HepG2 (cell line): Measurements from ENCODE around the gene SH2D3A. TPM values are rescaled to one million over a fixed set of nuclear protein-coding genes. Genes with fewer than 3 reads are reported as not detected.

Experiments used
- CBX5 ChIP-seq: sonication (generic); formaldehyde crosslinking; IDR thresholded peaks from 2 replicates; pipeline ENCODE4 v1.4.0; 2020; ENCODE audit warnings: missing genetic modification reagents, borderline replicate concordance
- PCBP1 ChIP-seq: fragments of 200-400 bp; formaldehyde crosslinking; IDR thresholded peaks from 2 replicates; pipeline ENCODE4 v1.6.1; 2017; ENCODE audit warnings: mild to moderate bottlenecking, low read depth, low read length, borderline replicate concordance
- RARG ChIP-seq: sonication (generic); formaldehyde crosslinking; IDR thresholded peaks from 2 replicates; pipeline ENCODE4 v1.4.0; 2020; ENCODE audit warnings: low read depth, mild to moderate bottlenecking, missing genetic modification reagents
- SRF ChIP-seq: IDR thresholded peaks from 2 replicates; pipeline ENCODE4 v1.6.1; 2011; ENCODE audit warnings: mild to moderate bottlenecking, low read depth, low read length, moderate library complexity
- SRSF4 ChIP-seq: fragments of 200-400 bp; formaldehyde crosslinking; IDR thresholded peaks from one replicate; pipeline ENCODE4 v1.6.1; 2018; ENCODE audit warnings: mild to moderate bottlenecking, low read depth, low read length, moderate library complexity; ENCODE audit not compliant: poor library complexity, severe bottlenecking
- TBX3 ChIP-seq: fragments of 450-650 bp; IDR thresholded peaks from 2 replicates; pipeline ENCODE4 v1.6.1; 2017; ENCODE audit warnings: antibody characterized with exemption, mild to moderate bottlenecking, inconsistent platforms, borderline replicate concordance
- ZFP36L1 ChIP-seq: sonication (generic); formaldehyde crosslinking; IDR thresholded peaks from 2 replicates; pipeline ENCODE4 v1.8.0; 2022; ENCODE audit warnings: mild to moderate bottlenecking, missing genetic modification reagents, moderate library complexity
- ZNF124 ChIP-seq: sonication (generic); formaldehyde crosslinking; IDR thresholded peaks from 2 replicates; pipeline ENCODE4 v1.4.0; 2020; ENCODE audit warnings: missing genetic modification reagents
- ZNF280D ChIP-seq: sonication (generic); formaldehyde crosslinking; IDR thresholded peaks from 2 replicates; pipeline ENCODE4 v1.5.1; 2020; ENCODE audit warnings: mild to moderate bottlenecking, missing genetic modification reagents
- polyA plus RNA-seq, 8 experiments: library from polyadenylated mRNA; depleted of rRNA in 3 of 8; stranded (reverse) in 7 of 8; unstranded in 1 of 8; fragments of >200 nt; fragmentation: Illumina TruSeq in 4 of 8; extraction: Trizol in 4 of 8; gene quantifications; 2 replicates each; pipeline versions ENCODE4 v1.2.1 to v1.2.3, GENCODE V29; 2011 to 2016; ENCODE audit warnings: low read depth in 4 of 8, missing spikeins in 1 of 8, mixed read lengths in 1 of 8; ENCODE audit not compliant: insufficient read depth in 1 of 8
- total RNA-seq, 5 experiments: library from RNA; depleted of rRNA; stranded (reverse); fragments of >200 nt; fragmentation: Illumina TruSeq; extraction: Trizol; gene quantifications; 2 replicates each; pipeline ENCODE4 v1.2.3, GENCODE V29; 2016; ENCODE audit warnings: low read depth in 1 of 5
- TF ChIP-seq, protein P1 (sequence below): sonication (generic); formaldehyde crosslinking; conservative IDR thresholded peaks from 2 replicates; pipeline ENCODE4 v1.8.0; 2022; ENCODE audit warnings: low read depth, missing genetic modification reagents
- TF ChIP-seq, protein P2 (sequence below): sonication (generic); formaldehyde crosslinking; IDR thresholded peaks from 2 replicates; pipeline ENCODE4 v1.5.0; 2020; ENCODE audit warnings: mild to moderate bottlenecking, missing genetic modification reagents, borderline replicate concordance
- TF ChIP-seq, protein P3 (sequence below): IDR thresholded peaks from 2 replicates; pipeline ENCODE4 v1.6.1; 2018; ENCODE audit warnings: missing genetic modification reagents, mild to moderate bottlenecking, missing compliant biosample characterization
- TF ChIP-seq, protein P4 (sequence below): sonication (generic); formaldehyde crosslinking; IDR thresholded peaks from 2 replicates; pipeline ENCODE4 v1.4.0; 2020; ENCODE audit warnings: missing genetic modification reagents, borderline replicate concordance

The SH2D3A gene
- total and polyA plus RNA-seq, 2 of the 13 experiments (the other 11 are each of a cell fraction or from before 2014, with no cell fraction given), result 1.0 to 2.2 TPM

DNA sequence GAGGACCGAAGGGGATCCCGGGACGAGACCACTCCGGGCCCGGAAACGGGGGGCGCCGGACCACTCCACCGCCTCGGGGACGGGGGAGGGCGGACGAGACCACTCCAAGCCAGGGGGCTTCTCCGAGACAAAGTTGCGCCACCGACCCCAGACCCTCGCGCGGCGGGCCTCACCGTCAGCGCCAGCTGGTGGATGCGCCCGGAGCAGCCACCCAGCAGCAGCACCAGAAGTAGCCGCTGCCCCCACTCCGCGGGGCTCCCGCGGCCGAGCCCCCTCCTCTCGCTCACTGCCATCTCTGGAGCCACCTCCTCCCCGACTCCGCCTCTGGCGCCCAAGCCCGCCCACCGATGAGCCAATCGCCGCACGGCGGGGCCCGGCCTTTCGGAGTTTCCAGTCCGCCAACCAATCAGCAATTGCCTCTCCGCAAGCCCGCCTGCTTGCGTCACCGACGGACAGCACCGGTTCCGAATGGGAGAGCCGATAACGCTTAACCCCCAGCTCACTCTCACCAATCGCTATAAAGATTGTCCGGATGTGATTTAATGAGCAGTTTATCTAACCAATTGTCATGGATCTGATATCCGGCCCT lies 29.9 kb downstream of the SH2D3A start, which contains the start of gene GPR108 (continued):
- TF ChIP-seq, protein P1, sequence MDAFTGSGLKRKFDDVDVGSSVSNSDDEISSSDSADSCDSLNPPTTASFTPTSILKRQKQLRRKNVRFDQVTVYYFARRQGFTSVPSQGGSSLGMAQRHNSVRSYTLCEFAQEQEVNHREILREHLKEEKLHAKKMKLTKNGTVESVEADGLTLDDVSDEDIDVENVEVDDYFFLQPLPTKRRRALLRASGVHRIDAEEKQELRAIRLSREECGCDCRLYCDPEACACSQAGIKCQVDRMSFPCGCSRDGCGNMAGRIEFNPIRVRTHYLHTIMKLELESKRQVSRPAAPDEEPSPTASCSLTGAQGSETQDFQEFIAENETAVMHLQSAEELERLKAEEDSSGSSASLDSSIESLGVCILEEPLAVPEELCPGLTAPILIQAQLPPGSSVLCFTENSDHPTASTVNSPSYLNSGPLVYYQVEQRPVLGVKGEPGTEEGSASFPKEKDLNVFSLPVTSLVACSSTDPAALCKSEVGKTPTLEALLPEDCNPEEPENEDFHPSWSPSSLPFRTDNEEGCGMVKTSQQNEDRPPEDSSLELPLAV (CRISPR knock-in tag), result no peak
- TF ChIP-seq PCBP1 (peak; percentile 96; the same call in 1 of the 2 replicates), ZNF280D (CRISPR knock-in tag) (no peak), TBX3 (no peak), SRF (0 out of 2 replicates have a peak, but pooled peaks have one; percentile 37), CBX5 (CRISPR knock-in tag) (no peak), ZFP36L1 (CRISPR knock-in tag) (no peak), RARG (CRISPR knock-in tag) (no peak), ZNF124 (no peak), SRSF4 (no peak)
- TF ChIP-seq, protein P2, sequence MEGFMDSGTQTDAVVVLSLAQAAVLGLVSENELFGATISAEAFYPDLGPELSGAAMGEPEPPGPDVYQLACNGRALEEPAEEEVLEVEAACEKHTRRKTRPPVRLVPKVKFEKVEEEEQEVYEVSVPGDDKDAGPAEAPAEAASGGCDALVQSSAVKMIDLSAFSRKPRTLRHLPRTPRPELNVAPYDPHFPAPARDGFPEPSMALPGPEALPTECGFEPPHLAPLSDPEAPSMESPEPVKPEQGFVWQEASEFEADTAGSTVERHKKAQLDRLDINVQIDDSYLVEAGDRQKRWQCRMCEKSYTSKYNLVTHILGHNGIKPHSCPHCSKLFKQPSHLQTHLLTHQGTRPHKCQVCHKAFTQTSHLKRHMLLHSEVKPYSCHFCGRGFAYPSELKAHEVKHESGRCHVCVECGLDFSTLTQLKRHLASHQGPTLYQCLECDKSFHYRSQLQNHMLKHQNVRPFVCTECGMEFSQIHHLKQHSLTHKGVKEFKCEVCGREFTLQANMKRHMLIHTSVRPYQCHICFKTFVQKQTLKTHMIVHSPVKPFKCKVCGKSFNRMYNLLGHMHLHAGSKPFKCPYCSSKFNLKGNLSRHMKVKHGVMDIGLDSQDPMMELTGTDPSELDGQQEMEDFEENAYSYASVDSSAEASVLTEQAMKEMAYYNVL (CRISPR knock-in tag), result peak; percentile 16; the same call in 1 of the 2 replicates
- TF ChIP-seq, protein P3, sequence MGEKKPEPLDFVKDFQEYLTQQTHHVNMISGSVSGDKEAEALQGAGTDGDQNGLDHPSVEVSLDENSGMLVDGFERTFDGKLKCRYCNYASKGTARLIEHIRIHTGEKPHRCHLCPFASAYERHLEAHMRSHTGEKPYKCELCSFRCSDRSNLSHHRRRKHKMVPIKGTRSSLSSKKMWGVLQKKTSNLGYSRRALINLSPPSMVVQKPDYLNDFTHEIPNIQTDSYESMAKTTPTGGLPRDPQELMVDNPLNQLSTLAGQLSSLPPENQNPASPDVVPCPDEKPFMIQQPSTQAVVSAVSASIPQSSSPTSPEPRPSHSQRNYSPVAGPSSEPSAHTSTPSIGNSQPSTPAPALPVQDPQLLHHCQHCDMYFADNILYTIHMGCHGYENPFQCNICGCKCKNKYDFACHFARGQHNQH (CRISPR knock-in tag), result no peak
- TF ChIP-seq, protein P4, sequence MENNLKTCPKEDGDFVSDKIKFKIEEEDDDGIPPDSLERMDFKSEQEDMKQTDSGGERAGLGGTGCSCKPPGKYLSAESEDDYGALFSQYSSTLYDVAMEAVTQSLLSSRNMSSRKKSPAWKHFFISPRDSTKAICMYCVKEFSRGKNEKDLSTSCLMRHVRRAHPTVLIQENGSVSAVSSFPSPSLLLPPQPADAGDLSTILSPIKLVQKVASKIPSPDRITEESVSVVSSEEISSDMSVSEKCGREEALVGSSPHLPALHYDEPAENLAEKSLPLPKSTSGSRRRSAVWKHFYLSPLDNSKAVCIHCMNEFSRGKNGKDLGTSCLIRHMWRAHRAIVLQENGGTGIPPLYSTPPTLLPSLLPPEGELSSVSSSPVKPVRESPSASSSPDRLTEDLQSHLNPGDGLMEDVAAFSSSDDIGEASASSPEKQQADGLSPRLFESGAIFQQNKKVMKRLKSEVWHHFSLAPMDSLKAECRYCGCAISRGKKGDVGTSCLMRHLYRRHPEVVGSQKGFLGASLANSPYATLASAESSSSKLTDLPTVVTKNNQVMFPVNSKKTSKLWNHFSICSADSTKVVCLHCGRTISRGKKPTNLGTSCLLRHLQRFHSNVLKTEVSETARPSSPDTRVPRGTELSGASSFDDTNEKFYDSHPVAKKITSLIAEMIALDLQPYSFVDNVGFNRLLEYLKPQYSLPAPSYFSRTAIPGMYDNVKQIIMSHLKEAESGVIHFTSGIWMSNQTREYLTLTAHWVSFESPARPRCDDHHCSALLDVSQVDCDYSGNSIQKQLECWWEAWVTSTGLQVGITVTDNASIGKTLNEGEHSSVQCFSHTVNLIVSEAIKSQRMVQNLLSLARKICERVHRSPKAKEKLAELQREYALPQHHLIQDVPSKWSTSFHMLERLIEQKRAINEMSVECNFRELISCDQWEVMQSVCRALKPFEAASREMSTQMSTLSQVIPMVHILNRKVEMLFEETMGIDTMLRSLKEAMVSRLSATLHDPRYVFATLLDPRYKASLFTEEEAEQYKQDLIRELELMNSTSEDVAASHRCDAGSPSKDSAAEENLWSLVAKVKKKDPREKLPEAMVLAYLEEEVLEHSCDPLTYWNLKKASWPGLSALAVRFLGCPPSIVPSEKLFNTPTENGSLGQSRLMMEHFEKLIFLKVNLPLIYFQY (CRISPR knock-in tag), result no peak
